Measurements from ENCODE around the gene BCL2L14.

- TF ChIP-seq, protein P1, sequence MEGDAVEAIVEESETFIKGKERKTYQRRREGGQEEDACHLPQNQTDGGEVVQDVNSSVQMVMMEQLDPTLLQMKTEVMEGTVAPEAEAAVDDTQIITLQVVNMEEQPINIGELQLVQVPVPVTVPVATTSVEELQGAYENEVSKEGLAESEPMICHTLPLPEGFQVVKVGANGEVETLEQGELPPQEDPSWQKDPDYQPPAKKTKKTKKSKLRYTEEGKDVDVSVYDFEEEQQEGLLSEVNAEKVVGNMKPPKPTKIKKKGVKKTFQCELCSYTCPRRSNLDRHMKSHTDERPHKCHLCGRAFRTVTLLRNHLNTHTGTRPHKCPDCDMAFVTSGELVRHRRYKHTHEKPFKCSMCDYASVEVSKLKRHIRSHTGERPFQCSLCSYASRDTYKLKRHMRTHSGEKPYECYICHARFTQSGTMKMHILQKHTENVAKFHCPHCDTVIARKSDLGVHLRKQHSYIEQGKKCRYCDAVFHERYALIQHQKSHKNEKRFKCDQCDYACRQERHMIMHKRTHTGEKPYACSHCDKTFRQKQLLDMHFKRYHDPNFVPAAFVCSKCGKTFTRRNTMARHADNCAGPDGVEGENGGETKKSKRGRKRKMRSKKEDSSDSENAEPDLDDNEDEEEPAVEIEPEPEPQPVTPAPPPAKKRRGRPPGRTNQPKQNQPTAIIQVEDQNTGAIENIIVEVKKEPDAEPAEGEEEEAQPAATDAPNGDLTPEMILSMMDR (optimal IDR thresholded peaks at IDR 0.05 in 1 of 3, IDR thresholded peaks at IDR 0.05 in 1 of 3, conservative IDR thresholded peaks at IDR 0.05 in 1 of 3; ENCODE audit: extremely low read depth in 1 of 3, insufficient read depth in 2 of 3, low read length in 3 of 3): no peak
- no peak for TF ChIP-seq EZH2 (IDR thresholded peaks at IDR 0.05; ENCODE audit: low read length)
Observed at GRCh38 chr12:12072064-12072760, 1.5 kb downstream of the BCL2L14 start.
